Ishikawa (cell line): ENCODE data around the gene CEMIP2.

ENCODE experiments used
- CEBPB ChIP-seq: IDR thresholded peaks from 2 replicates; pipeline ENCODE4 v1.6.1; 2012
- CREB1 ChIP-seq: IDR thresholded peaks from 2 replicates; pipeline ENCODE4 v1.6.1; 2012; ENCODE audit warnings: low read depth
- EGR1 ChIP-seq: IDR thresholded peaks from 2 replicates; pipeline ENCODE4 v1.6.1; 2012
- EP300 ChIP-seq: IDR thresholded peaks from 2 replicates; pipeline ENCODE4 v1.6.1; 2012; ENCODE audit warnings: borderline replicate concordance
- FOXM1 ChIP-seq: IDR thresholded peaks from 2 replicates; pipeline ENCODE4 v1.6.1; 2012; ENCODE audit warnings: low read depth, borderline replicate concordance
- MAX ChIP-seq: IDR thresholded peaks from 2 replicates; pipeline ENCODE4 v1.6.1; 2012
- NFIC ChIP-seq: IDR thresholded peaks from 2 replicates; pipeline ENCODE4 v1.6.1; 2012
- RAD21 ChIP-seq: IDR thresholded peaks from 2 replicates; pipeline ENCODE4 v1.6.1; 2012; ENCODE audit warnings: low read depth
- TAF1 ChIP-seq: IDR thresholded peaks from 2 replicates; pipeline ENCODE4 v1.6.1; 2012; ENCODE audit warnings: low read depth, mild to moderate bottlenecking
- TCF12 ChIP-seq: IDR thresholded peaks from 2 replicates; pipeline ENCODE4 v1.6.1; 2012; ENCODE audit warnings: low read depth
- TEAD4 ChIP-seq: IDR thresholded peaks from 2 replicates; pipeline ENCODE4 v1.6.1; 2012
- YY1 ChIP-seq: IDR thresholded peaks from 2 replicates; pipeline ENCODE4 v1.6.1; 2012; ENCODE audit warnings: low read depth
- ZBTB7A ChIP-seq: IDR thresholded peaks from 2 replicates; pipeline ENCODE4 v1.6.1; 2012; ENCODE audit warnings: low read depth
- TF ChIP-seq, protein P1 (sequence below): IDR thresholded peaks from 2 replicates; pipeline ENCODE4 v1.6.1; 2012; ENCODE audit warnings: low read depth, mild to moderate bottlenecking
- TF ChIP-seq, protein P2 (sequence below): IDR thresholded peaks from 2 replicates; pipeline ENCODE4 v1.6.1; 2012

Gene CEMIP2

GRCh38 chr9:71719562-71719961 is 48.8 kb downstream of the CEMIP2 start:
- TF ChIP-seq TEAD4: no peak
- no peak for TF ChIP-seq NFIC
- TF ChIP-seq TAF1: no peak
- TF ChIP-seq, protein P1, sequence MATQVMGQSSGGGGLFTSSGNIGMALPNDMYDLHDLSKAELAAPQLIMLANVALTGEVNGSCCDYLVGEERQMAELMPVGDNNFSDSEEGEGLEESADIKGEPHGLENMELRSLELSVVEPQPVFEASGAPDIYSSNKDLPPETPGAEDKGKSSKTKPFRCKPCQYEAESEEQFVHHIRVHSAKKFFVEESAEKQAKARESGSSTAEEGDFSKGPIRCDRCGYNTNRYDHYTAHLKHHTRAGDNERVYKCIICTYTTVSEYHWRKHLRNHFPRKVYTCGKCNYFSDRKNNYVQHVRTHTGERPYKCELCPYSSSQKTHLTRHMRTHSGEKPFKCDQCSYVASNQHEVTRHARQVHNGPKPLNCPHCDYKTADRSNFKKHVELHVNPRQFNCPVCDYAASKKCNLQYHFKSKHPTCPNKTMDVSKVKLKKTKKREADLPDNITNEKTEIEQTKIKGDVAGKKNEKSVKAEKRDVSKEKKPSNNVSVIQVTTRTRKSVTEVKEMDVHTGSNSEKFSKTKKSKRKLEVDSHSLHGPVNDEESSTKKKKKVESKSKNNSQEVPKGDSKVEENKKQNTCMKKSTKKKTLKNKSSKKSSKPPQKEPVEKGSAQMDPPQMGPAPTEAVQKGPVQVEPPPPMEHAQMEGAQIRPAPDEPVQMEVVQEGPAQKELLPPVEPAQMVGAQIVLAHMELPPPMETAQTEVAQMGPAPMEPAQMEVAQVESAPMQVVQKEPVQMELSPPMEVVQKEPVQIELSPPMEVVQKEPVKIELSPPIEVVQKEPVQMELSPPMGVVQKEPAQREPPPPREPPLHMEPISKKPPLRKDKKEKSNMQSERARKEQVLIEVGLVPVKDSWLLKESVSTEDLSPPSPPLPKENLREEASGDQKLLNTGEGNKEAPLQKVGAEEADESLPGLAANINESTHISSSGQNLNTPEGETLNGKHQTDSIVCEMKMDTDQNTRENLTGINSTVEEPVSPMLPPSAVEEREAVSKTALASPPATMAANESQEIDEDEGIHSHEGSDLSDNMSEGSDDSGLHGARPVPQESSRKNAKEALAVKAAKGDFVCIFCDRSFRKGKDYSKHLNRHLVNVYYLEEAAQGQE: no peak
- TF ChIP-seq FOXM1: no peak

DNA sequence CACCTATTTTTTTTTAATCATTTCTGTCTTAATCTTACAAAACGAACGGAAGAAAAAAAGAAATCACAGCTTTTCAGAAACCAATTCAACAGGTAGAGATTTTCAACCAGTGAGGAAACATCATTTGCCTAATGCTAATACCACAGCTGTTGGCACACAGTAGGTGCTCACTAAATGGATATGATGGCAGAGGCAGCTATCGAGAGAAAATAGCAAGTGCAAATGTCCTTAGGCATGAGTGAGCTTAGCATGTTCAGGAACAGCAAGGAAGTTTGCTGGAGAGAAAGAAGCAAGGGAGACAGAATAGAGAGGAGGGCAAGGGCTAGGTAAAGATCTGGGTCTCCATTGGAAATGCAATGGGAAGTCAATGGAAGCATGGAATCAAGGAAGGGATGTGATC is 49.2 kb downstream of the CEMIP2 start:
- no peak for TF ChIP-seq TCF12
- TF ChIP-seq EGR1: no peak
- no peak for TF ChIP-seq NFIC
- TF ChIP-seq ZBTB7A: no peak
- TF ChIP-seq RAD21: no peak
- no peak for TF ChIP-seq TEAD4
- TF ChIP-seq, protein P1: no peak
- TF ChIP-seq FOXM1: no peak
- no peak for TF ChIP-seq TAF1
- no peak for TF ChIP-seq CREB1
- no peak for TF ChIP-seq MAX

GRCh38 chr9:71716138-71716909 is 52.0 kb downstream of the CEMIP2 start:
- TF ChIP-seq YY1: no peak
- TF ChIP-seq RAD21: 0 out of 2 replicates have a peak, but pooled peaks have one; percentile 12
- no peak for TF ChIP-seq TAF1
- TF ChIP-seq EGR1: no peak

DNA sequence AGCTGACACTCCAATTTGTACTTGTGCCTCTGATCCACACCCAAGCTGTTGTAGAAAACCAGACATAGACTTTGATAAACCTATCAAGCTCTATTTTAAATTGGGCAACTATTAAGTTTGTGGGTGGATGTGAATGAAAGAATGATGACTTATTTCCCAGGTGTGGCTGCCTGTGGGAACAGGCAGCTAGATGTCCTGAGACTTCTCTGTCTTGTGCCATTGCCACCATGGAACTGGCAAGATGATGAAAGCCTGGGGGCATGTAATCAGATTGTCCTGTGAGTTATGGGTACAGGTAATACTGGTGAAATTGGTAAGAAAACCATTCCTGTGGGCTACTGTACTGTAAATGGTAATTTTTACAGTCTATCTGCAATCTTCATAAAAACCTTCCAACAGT is 57.5 kb downstream of the CEMIP2 start:
- TF ChIP-seq RAD21: no peak
- TF ChIP-seq NFIC: no peak
- no peak for TF ChIP-seq TAF1
- TF ChIP-seq, protein P1: no peak

- TF ChIP-seq, protein P2, sequence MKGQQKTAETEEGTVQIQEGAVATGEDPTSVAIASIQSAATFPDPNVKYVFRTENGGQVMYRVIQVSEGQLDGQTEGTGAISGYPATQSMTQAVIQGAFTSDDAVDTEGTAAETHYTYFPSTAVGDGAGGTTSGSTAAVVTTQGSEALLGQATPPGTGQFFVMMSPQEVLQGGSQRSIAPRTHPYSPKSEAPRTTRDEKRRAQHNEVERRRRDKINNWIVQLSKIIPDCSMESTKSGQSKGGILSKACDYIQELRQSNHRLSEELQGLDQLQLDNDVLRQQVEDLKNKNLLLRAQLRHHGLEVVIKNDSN: no peak
- TF ChIP-seq CREB1: no peak
- no peak for TF ChIP-seq ZBTB7A
- TF ChIP-seq YY1: no peak
- TF ChIP-seq RAD21: no peak
- TF ChIP-seq TEAD4: no peak
- TF ChIP-seq NFIC: no peak
- TF ChIP-seq CEBPB: no peak
- TF ChIP-seq EP300: no peak
These were observed 58.1 kb downstream of the CEMIP2 start for GRCh38 chr9:71710201-71710600.

GRCh38 chr9:71709384-71709783 is 58.9 kb downstream of the CEMIP2 start:
- no peak for TF ChIP-seq FOXM1
- TF ChIP-seq NFIC: no peak
- no peak for TF ChIP-seq RAD21
- TF ChIP-seq TEAD4: no peak
- no peak for TF ChIP-seq CEBPB
- no peak for TF ChIP-seq EP300
